GM21423 (cell line): ENCODE data around the gene PRPF39.
"Not testable (repeated sequence)": the region's sequence is repeated elsewhere in the genome, so short reads cannot be mapped to it uniquely, and the experiment has no call there.

Source experiments
- ATAC-seq: cut with Tn5 transposase; IDR thresholded peaks from one replicate; pipeline ENCODE4 v1.9.1; 2021; ENCODE audit warnings: mild to moderate bottlenecking, moderate library complexity; ENCODE audit not compliant: unreplicated experiment

The PRPF39 gene

DNA sequence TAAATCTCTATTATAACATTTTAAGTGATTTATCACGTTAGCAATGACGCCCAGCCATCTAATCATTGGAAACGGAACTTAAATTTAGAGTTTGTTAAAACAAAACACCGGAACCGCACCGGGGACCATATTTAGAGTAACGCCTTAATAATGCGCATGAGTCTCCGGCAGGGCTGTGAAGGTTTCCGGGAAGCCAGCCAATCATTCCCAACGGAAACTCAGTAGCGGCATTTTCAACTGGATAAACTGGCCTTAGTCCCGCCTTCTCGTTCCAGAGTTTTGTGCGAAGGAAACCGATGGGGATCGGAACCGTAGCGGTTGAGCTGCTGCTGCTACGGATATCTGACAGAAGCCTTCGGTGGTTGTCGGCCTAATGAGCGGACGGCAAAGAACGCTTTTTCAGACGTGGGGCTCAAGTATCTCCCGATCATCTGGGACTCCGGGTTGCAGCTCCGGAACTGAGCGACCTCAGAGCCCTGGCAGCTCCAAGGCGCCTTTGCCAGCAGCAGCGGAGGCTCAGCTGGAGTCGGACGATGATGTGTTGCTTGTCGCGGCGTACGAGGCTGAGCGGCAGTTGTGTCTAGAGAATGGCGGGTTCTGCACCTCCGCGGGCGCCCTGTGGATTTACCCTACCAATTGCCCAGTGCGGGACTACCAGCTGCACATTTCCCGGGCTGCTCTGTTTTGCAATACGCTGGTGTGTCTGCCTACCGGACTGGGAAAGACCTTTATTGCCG, 51.9 kb downstream of the PRPF39 start, which contains the start of gene FANCM:
Gene FANCM (plus strand): TSS at position 272 of the 737 bp plus-strand sequence. CDS start 102 bp downstream, at position 374.
- ATAC-seq = peak; percentile 38

DNA sequence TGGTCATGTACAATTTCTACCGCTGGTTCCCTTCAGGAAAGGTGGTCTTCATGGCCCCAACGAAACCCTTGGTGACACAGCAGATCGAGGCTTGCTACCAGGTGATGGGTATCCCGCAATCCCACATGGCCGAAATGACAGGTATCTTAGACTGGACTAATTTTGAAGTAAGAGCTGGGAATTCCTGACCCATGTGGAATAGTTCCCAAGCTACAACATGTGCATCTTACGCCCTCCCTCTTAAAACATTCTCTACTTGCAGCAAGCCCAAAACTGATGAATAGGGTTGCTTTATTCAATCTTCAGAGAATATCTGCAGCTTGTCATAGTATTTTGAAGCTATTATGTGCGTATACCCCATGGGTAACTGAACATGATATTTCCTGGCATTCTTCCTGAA, 52.5 kb downstream of the PRPF39 start:
- ATAC-seq = no peak

DNA sequence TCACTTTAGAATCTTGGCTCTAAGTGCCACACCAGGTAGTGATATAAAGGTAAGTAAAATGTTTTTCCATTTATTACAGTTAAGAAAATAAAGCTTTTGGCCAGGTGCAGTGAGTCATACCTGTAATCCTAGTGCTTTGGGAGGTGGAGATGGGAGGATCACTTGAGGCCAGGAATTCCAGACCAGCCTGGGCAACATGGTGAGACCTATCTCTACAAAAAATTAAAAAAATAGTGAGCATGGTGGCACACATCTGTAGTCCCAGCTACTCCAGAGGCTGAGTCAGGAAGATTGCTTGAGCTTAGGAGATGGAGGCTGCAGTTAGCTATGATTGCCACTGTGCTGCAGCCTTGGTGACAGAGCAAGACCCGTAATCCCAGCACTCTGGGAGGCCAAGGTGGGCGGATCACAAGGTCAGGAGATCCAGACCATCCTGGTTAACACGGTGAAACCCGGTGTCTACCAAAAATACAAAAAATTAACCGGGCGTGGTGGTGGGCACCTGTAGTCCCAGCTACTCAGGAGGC, 56.8 kb downstream of the PRPF39 start:
- ATAC-seq = no peak

DNA sequence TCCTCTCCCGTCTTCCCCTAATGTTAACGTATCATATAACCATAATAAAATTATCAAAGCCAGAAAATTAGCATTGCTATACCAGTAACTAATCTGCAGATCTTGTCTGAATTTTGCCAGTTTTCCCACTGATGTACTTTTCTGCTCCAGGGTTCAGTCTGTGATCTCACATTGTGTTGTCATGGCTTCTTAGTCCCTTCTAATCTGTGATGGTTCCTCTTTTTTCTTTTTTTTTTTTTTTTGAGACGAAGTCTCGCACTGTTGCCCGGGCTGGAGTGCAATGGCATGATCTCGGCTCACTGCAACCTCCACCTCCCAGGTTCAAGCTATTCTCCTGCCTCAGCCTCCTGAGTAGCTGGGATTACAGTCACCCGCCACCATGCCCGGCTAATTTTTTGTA, 58.2 kb downstream of the PRPF39 start:
- ATAC-seq = not testable (repeated sequence)

DNA sequence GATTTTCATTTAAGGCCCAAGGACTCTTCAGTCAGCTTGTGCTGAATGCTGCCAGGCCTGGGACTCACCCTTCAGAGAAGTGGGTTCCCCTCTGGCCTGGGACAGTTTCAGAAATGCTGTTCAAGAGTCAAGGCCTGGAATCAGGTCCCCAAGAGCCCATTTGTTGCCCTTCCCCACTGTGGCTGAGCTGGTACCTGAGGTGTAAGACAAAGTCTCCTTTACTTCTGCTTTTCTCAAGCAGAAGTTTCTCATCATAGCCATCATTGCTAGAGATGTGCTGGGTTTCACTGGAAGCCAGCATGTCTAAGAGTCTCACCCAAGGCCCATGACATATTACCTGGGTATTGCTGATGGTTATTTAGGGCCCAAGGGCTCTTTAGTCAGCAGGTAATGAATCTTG, 60.7 kb downstream of the PRPF39 start:
- peak; percentile 73 for ATAC-seq

DNA sequence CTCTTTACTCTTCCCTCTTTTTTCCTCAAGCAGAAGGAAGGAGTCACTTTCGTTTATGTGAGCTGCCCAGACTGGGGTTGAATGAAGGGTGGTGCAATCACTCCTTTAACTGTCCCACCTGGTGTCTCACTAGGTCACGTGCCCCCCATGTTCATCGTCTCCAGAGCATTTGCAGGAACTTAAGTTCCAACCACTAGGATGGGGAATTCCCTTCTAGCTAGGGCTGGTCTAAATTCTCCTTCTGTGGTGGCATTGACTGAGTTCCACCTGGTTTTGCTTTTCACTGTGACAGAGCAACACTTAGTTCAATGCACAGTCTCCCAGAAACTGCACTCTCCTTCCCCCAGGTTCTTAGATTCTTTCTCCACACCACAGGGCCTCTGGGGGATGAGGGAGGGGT, 61.3 kb downstream of the PRPF39 start:
- ATAC-seq = peak; percentile 59

DNA sequence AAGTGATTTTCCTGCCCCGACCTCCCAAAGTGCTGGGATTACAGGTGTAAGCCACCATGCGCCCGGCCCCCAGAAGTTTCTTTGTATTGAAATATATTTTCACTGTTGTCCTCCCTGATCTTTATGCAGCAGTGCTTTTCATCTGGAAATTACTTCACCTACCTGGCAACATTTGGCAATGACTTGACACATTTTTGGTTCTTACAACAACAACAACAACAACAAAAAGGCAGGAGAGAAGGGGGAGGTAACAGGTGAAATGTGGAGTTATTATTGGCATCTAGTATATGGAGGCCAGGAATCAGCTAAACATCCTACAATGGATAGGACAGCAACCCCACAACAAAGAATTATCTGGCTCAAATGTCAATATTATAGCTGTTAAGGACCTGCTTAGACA, 65.7 kb downstream of the PRPF39 start:
- no peak for ATAC-seq

DNA sequence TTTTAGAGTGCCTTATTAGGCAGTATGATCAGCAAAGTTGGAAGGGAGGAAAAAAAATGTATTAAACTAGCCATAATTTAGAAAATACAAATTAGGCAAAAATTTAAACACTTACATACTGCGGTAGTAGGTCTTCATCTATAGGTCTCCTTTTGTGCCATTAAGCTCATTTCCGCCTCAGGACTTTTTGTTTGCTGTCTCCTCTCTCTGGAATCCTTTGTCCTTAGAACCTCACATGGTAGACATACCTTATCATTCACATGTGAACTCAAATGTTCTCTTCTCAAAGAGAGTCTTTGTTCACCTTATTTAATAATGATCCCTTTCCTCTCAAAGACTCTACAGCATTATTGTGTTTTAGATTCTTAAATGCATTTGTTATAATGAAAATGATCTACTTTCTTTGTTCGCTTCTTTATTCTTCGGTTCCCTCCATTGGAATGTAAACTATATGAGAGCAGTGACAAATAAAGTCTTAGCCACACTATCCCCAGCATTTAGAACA, 66.5 kb downstream of the PRPF39 start:
- ATAC-seq = no peak

DNA sequence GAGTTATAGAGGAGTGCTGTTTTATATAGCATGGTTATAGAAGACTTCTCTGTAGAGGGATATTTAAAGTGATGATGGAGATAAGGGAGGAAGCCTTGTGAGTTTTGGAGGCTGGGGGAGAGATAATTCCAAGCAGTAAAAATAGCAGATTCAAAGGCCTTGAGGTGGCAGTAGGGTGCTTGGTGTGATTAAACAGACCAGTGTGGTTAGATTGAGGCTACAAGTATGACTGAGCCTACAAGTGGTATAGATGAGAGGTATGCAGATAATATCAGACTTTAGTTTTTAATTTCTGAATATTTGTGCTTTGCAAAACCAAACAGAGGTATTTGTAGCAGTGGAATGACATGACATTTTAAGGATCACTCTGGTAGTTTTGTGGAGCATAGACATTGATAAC, 72.2 kb downstream of the PRPF39 start:
- ATAC-seq = no peak
